Stimulated activated CD4-positive, alpha-beta T cell treated with anti-CD3 and anti-CD28 coated beads, TNF-alpha, amount 100 ng/mL, for 1 hour (primary cell): ENCODE results near the gene ANKRD44.

Experiments
- DNase-seq, 3 donors: peaks; one replicate each; pipeline ENCODE4 v3.0.0-alpha.2; 2020; ENCODE audit warnings: low read depth in 3 of 3, low spot score in 1 of 3

The ANKRD44 gene

DNA sequence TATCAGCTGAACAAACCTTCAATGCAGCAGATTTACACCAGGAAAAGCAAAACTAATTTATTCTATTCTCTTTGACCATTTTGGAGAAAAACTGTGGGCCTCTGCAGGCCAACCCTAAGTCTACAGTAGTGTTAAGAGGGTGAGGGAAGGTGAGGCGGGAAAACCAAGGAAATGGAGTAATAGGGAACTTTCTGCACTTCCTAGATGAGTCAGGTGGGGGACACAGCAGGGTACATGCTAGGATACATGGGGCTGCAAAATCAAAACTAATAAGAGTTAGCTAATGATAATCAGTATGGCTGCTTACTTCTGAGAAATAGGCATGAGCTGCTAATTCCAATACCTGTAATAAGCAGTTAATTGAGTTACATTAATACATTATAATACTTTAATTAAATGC lies 318.1 kb downstream of the ANKRD44 start:
- DNase-seq, result no peak

- DNase-seq, result no peak
Observed at GRCh38 chr2:196990788-196991461, 319.7 kb downstream of the ANKRD44 start.

- DNase-seq, result no peak
Observed at GRCh38 chr2:196990092-196990491, 320.5 kb downstream of the ANKRD44 start.

- DNase-seq, result no peak
Observed at GRCh38 chr2:196989496-196989895, 321.1 kb downstream of the ANKRD44 start.

DNA sequence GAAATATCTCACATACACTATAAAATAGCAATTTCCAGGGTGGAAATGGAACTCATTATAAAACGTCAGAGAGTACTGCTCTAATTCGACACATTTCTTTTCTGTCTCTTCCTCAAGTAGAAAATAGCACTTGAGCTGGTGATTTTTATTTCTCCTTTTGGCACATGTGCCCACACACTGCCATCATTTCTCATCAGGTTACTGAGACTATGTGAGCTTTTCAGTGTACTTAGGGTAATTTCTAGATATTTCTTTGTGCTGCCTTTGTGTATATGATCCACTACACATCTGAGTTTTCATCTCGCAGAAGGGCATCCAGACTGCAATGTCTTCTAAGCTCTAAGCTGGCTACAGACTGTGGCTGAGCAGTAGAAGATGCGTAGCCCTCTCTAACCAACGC lies 321.9 kb downstream of the ANKRD44 start:
- no peak for DNase-seq

GRCh38 chr2:196987649-196988364 lies 322.8 kb downstream of the ANKRD44 start:
- DNase-seq, result no peak

- no peak for DNase-seq
Observed at GRCh38 chr2:196987298-196987648, 323.3 kb downstream of the ANKRD44 start.

GRCh38 chr2:196985511-196986183 lies 324.9 kb downstream of the ANKRD44 start:
- no peak for DNase-seq

GRCh38 chr2:196984903-196985302 lies 325.7 kb downstream of the ANKRD44 start:
- DNase-seq, result no peak

- no peak for DNase-seq
Observed at GRCh38 chr2:196983934-196984333, 326.6 kb downstream of the ANKRD44 start.

DNA sequence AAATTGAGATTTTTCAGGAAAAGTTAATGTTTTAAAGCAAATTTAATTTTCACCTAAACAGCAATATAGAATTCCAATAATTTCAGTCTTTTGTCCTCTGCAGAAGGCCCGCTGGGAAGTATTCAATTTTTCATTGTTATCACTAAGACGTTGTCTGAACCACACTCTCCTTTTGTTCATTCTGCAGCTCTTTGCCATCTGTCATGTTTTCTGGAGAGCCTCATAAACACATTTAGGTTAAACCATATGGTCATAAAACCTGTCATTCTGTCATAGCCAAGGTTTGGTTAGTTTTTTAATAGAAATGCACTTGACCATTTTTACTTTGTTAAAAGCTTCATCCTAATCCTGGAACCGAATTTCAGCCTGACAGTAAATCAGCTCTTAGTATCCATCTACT lies 330.1 kb downstream of the ANKRD44 start:
- no peak for DNase-seq

DNA sequence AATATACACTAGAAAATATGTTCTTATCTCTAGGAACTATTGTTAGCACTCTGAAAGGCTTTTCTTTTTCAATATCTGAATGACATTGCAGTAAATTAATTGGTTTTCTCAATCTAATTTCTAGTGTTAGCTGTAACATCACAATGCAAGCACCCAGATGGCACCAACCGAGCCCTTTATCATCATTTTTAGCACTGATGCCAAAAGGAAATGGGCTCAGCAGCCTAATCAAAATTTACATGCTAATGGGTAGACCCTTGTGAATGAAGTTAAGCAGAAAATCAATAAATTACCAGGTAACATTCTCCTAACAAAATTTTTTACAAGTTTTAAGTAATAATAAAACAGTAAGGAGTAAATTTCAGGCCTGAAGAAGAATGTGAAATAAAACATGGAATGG lies 330.6 kb downstream of the ANKRD44 start:
- DNase-seq, result no peak

GRCh38 chr2:196977507-196977906 lies 333.1 kb downstream of the ANKRD44 start:
- DNase-seq, result no peak

DNA sequence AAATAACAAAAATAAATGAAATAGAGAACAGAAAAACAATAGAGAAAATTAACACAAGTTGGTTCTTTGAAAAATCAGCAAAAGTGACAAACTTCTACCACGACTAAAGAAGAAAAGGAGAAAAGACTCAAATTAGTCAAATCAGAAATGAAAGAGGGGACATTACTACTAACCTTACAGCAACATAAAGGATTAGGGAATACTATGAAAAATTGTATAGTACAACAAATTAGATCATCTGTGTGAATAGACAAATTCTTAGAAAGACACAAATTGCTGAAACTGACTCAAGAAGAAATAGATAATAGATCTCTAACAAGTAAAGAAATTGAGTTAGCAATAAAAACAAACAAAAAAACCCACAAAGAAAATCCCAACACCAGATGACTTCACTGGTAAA lies 335.6 kb downstream of the ANKRD44 start:
- no peak for DNase-seq

GRCh38 chr2:196971574-196972279 lies 338.9 kb downstream of the ANKRD44 start:
- no peak for DNase-seq

GRCh38 chr2:196970099-196970498 lies 340.5 kb downstream of the ANKRD44 start:
- DNase-seq, result no peak

DNA sequence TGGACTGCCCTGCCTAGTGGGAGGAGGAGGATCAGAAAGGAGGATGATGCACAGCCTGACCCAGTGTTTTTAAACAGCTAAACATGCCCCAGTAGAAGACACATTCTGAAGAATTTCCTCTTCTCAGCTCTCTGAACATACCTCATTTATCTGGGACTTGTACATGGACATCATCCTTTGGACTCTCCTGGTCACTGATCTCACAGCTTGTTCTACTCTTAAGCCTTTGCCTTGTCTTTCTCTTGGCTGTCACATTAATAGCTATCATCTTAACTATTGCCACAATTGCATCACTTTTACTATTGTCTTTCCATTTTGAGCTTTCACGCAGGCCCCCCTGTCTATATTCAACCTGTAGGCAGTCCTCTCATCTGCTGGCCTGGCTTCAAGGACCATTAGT lies 342.1 kb downstream of the ANKRD44 start:
- DNase-seq, result no peak

DNA sequence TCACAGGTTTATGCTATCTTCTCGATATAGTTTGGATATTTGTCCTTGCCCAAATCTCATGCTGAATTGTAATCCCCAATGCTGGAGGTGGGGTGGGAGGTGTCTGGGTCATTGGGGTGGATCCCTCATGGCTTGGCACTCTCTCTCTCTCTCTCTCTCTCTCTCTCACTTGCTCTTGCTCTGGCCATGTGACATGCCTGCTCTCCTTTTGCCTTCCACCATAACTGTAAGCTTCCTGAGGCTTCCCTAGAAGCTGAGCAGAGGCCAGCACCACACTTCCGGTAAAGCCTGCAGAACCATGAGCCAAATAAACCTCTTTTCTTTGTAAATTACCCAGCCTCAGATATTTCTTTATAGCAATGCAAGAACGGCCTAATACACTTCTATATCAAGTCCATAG lies 342.8 kb downstream of the ANKRD44 start:
- no peak for DNase-seq

- no peak for DNase-seq
Observed at GRCh38 chr2:196967116-196967515, 343.5 kb downstream of the ANKRD44 start.

GRCh38 chr2:196966061-196966460 lies 344.5 kb downstream of the ANKRD44 start:
- DNase-seq, result no peak

DNA sequence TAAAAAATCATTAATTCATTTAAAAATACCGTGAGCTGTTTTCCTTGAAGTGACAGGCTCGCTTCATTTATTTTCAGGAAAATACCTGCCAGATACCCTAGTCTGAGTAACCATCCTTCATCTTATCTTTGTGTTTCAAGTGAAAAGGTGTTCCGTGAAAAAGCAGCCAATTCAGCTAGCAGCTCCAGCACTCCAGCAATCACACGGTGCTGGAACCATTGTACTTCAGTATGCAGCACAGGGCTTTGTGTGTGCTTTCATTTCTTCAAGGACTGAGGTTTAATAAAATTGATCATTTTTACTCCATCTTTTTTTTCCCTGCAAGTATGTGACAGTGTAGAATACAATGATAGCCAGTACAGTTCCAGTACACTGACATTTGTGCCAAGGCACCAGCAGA lies 344.9 kb downstream of the ANKRD44 start:
- no peak for DNase-seq

DNA sequence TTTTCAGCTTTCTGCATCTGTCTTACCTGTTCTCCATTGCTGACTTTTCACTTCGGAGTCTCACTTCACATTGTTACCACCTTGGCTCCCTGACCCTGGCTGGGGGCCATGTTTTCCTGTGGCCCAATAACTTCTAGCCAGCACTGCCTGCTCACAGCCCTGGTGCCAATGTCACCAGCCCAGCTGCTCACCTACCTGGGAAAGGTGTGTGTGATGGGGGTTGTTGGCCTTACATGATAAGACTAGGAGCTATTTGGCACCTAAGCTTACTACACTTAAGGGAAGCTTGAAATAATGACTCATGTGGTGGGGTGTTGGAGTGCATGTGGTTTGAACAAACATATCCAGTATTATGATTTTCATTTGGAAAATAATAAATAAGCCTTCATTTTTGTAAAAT lies 346.6 kb downstream of the ANKRD44 start:
- no peak for DNase-seq
